ENCODE results near the gene RRM2. TPM values are rescaled to one million over a fixed set of nuclear protein-coding genes. Genes with fewer than 3 reads are reported as not detected.
A peak's percentile ranks its signal among the peaks of the same experiment; 100 is the strongest.

The RRM2 gene
- total RNA-seq, 1 experiment from 2014 or later = 163 TPM

DNA sequence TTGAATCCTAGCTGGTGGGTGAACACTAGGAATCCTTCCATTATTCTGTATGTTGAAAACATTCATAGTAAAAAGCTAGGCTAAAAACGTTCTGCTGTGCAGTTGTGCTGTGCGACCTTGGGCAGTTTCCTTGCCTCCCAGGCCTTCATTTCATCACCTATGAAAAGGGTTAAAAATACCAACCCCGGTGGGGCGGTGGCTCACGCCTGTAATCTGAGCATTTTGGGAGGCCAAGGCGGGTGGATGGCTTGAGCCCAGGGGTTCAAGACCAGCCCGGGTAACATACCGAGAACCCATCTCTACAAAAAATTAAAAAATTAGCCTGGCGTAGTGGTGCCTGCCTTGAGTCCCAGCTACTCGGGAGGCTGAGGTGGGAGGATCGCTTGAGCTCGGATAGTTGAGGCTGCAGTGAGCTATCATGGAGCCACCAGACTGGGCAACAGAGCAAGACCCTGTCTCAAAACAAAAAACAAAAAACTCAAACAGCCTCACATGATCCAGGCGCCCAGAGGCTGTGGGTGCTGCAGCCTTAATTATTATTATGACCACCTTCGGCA is 2.9 kb upstream of the RRM2 start:
- H3K18ac ChIP-seq (ENCODE audit: insufficient read length, low read depth, low read length) = no peak overlapping the region
- H3K27me3 ChIP-seq (ENCODE audit: insufficient read depth, low read length) = no peaks in the 10 kb centered on the region
- no peaks in the 10 kb centered on the region for H3K4me1 ChIP-seq (ENCODE audit: insufficient read depth, low read length)
- peak overlapping the region; percentile 79 for H3K4me2 ChIP-seq (ENCODE audit: insufficient read depth, insufficient read length, low read length)
- no CpG with 5 or more reads among the region's 14 CpGs for WGBS (ENCODE audit: extremely low coverage, insufficient read length, low lambda C conversion rate)
- H2BK5ac ChIP-seq (ENCODE audit: insufficient read length, low read length) = no peak overlapping the region
- no peak for DNase-seq
- H4K5ac ChIP-seq (ENCODE audit: insufficient read length, low read depth, low read length) = no peak overlapping the region
- no peak overlapping the region for H3K56ac ChIP-seq (ENCODE audit: insufficient read length, low read depth, low read length)
- H2BK120ac ChIP-seq (ENCODE audit: low read depth, low read length, poor library complexity, severe bottlenecking) = no peak overlapping the region
- no peak overlapping the region for H2BK12ac ChIP-seq (ENCODE audit: insufficient read length, low read depth, low read length)
- no peak overlapping the region for H3K4ac ChIP-seq (ENCODE audit: low read depth, low read length)
- TF ChIP-seq, protein P1, sequence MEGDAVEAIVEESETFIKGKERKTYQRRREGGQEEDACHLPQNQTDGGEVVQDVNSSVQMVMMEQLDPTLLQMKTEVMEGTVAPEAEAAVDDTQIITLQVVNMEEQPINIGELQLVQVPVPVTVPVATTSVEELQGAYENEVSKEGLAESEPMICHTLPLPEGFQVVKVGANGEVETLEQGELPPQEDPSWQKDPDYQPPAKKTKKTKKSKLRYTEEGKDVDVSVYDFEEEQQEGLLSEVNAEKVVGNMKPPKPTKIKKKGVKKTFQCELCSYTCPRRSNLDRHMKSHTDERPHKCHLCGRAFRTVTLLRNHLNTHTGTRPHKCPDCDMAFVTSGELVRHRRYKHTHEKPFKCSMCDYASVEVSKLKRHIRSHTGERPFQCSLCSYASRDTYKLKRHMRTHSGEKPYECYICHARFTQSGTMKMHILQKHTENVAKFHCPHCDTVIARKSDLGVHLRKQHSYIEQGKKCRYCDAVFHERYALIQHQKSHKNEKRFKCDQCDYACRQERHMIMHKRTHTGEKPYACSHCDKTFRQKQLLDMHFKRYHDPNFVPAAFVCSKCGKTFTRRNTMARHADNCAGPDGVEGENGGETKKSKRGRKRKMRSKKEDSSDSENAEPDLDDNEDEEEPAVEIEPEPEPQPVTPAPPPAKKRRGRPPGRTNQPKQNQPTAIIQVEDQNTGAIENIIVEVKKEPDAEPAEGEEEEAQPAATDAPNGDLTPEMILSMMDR (conservative IDR thresholded peaks at IDR 0.05) = no peak
- no peaks in the 10 kb centered on the region for H4K20me1 ChIP-seq (ENCODE audit: control insufficient read depth, insufficient read depth, insufficient read length)
- no peak overlapping the region for H3K23ac ChIP-seq (ENCODE audit: insufficient read length, low read depth, low read length)
- peaks cover 19 to 23% of the 10 kb centered on the region in 2 experiments for H3K4me1 Mint-ChIP-seq
- no peak overlapping the region for H4K8ac ChIP-seq (replicated peaks; ENCODE audit: insufficient read length, low read depth, low read length)
- no peak overlapping the region; the same call in 1 of the 2 replicates for H3K14ac ChIP-seq (ENCODE audit: insufficient read depth, low read length)
- peak overlapping the region; percentile 87 to 94 for H3K4me3 Mint-ChIP-seq
- peaks cover 15 to 17% (median 16%) of the 10 kb centered on the region in 3 experiments for H3K36me3 Mint-ChIP-seq (ENCODE audit: insufficient read depth in 1 of 3, low read depth in 3 of 3)
- no peak overlapping the region for H3K9ac ChIP-seq (ENCODE audit: extremely low read depth, insufficient read length, low read length)
- peak overlapping the region in 1 of 3 experiments; percentile 98; a peak in 1 of 7 replicates for H3K27ac Mint-ChIP-seq
- H3K9me3 ChIP-seq (ENCODE audit: control insufficient read depth, low read depth, low read length) = no peaks in the 10 kb centered on the region
- no peaks in the 10 kb centered on the region for H3K27me3 Mint-ChIP-seq (ENCODE audit: low read depth)
- H2AK5ac ChIP-seq (ENCODE audit: insufficient read length, low read length) = no peak overlapping the region
- H3K9me3 Mint-ChIP-seq = no peaks in the 10 kb centered on the region
- no peak overlapping the region for H2BK15ac ChIP-seq (ENCODE audit: low read depth, low read length)
- H3K79me2 ChIP-seq (ENCODE audit: insufficient read depth, low read length) = peaks cover 6% of the 10 kb centered on the region; the same call in 1 of the 2 replicates
- H2AFZ ChIP-seq (ENCODE audit: low read length) = no peak overlapping the region
- no peak overlapping the region for H3T11ph ChIP-seq (ENCODE audit: low read length)
- H3K27ac ChIP-seq (ENCODE audit: insufficient read length, low read depth, low read length) = peak overlapping the region; percentile 83
- peaks cover 2% of the 10 kb centered on the region for H3K79me1 ChIP-seq (ENCODE audit: insufficient read depth, low read depth, low read length, poor library complexity, severe bottlenecking)
- H4K91ac ChIP-seq (ENCODE audit: insufficient read length, low read depth, low read length) = no peak overlapping the region
- H2BK20ac ChIP-seq (ENCODE audit: low read depth, low read length, poor library complexity, severe bottlenecking) = no peak overlapping the region
- H3K23me2 ChIP-seq (ENCODE audit: insufficient read length, low read depth, low read length, poor library complexity, severe bottlenecking) = peaks cover 27% of the 10 kb centered on the region
